ENCODE data around the gene AMBN.

AMBN gene

GRCh38 chr4:70591955-70592582 is at the start of gene AMBN:
Gene AMBN, plus strand, starts transcription at chr4:70592256. Its CDS starts 103 bp downstream, at chr4:70592359.
- Histone ChIP-seq H3F3A (ENCODE audit: insufficient read depth) (no peaks in the 10 kb centered on the region), H3K27ac (ENCODE audit: low read depth, low read length) (no peak within 1 kb of the TSS), H3K27me3 (ENCODE audit: low read length) (no peaks in the 10 kb centered on the region), H3K9me3 (ENCODE audit: insufficient read depth, low read length) (no peaks in the 10 kb centered on the region), H3K36me3 (ENCODE audit: low read length) (no peaks in the 10 kb centered on the region), H4K20me1 (ENCODE audit: low read depth, low read length) (no peaks in the 10 kb centered on the region), H3K9me2 (replicated peaks; ENCODE audit: insufficient read depth, low read length) (no peaks in the 10 kb centered on the region), H3K9ac (ENCODE audit: low read length) (no peak within 1 kb of the TSS), H3K4me3 (ENCODE audit: insufficient read depth, low read length, poor library complexity, severe bottlenecking) (no peak within 1 kb of the TSS), H2AFZ (ENCODE audit: low read depth, low read length, severe bottlenecking) (no peak within 1 kb of the TSS), H3K79me2 (ENCODE audit: insufficient read depth, low read length) (no peaks in the 10 kb centered on the region), H3K4me2 (ENCODE audit: low read depth, low read length, poor library complexity, severe bottlenecking) (no peak within 1 kb of the TSS)
- TF ChIP-seq EZH2phosphoT487 (conservative IDR thresholded peaks at IDR 0.05; ENCODE audit: low read length) = no peak
- TF ChIP-seq CTCF (IDR thresholded peaks at IDR 0.05; ENCODE audit: insufficient read depth, low read length, poor library complexity, severe bottlenecking) = no peak

- no peak for TF ChIP-seq EZH2phosphoT487 (conservative IDR thresholded peaks at IDR 0.05; ENCODE audit: low read length)
- TF ChIP-seq CTCF (IDR thresholded peaks at IDR 0.05; ENCODE audit: insufficient read depth, low read length, poor library complexity, severe bottlenecking) = peak; percentile 35
- Histone ChIP-seq H3K4me3 (ENCODE audit: insufficient read depth, low read length, poor library complexity, severe bottlenecking) (no peak overlapping the region), H3K36me3 (ENCODE audit: low read length) (no peaks in the 10 kb centered on the region), H3K79me2 (ENCODE audit: insufficient read depth, low read length) (no peaks in the 10 kb centered on the region), H4K20me1 (ENCODE audit: low read depth, low read length) (no peaks in the 10 kb centered on the region), H3K4me2 (ENCODE audit: low read depth, low read length, poor library complexity, severe bottlenecking) (no peak overlapping the region), H3K9me2 (replicated peaks; ENCODE audit: insufficient read depth, low read length) (no peaks in the 10 kb centered on the region), H3K9me3 (ENCODE audit: insufficient read depth, low read length) (no peaks in the 10 kb centered on the region), H3K27me3 (ENCODE audit: low read length) (no peaks in the 10 kb centered on the region), H2AFZ (ENCODE audit: low read depth, low read length, severe bottlenecking) (no peak overlapping the region), H3F3A (ENCODE audit: insufficient read depth) (no peaks in the 10 kb centered on the region), H3K9ac (ENCODE audit: low read length) (no peak overlapping the region), H3K27ac (ENCODE audit: low read depth, low read length) (no peak overlapping the region)
Observed at GRCh38 chr4:70544279-70544868, 47.7 kb upstream of the AMBN start.

DNA sequence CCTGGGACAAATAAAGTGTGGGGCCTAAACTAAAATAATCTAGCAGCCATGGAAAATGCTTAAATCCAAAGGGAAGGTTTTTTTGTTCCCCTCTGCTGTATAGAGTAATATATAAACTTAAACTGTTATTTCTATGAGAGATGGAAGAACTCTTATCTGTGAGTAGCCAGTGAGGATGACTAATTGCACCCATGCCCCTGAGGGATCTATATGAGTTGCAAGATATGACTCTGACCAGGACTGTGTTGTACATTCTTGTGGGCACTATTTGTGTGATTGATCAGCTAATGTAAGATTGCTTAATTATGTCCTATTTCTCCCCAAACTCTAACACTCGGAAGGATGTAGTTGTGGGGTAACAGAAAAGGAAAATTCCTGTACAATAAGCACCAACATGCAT is 35.2 kb upstream of the AMBN start:
- Histone ChIP-seq H3K9ac (ENCODE audit: low read length) (no peak overlapping the region), H3F3A (ENCODE audit: insufficient read depth) (no peaks in the 10 kb centered on the region), H3K27me3 (ENCODE audit: low read length) (no peaks in the 10 kb centered on the region), H3K36me3 (ENCODE audit: low read length) (no peaks in the 10 kb centered on the region), H3K9me2 (replicated peaks; ENCODE audit: insufficient read depth, low read length) (no peaks in the 10 kb centered on the region), H3K9me3 (ENCODE audit: insufficient read depth, low read length) (no peaks in the 10 kb centered on the region), H3K27ac (ENCODE audit: low read depth, low read length) (no peak overlapping the region), H2AFZ (ENCODE audit: low read depth, low read length, severe bottlenecking) (no peak overlapping the region), H3K4me3 (ENCODE audit: insufficient read depth, low read length, poor library complexity, severe bottlenecking) (no peak overlapping the region), H3K4me2 (ENCODE audit: low read depth, low read length, poor library complexity, severe bottlenecking) (no peak overlapping the region), H3K79me2 (ENCODE audit: insufficient read depth, low read length) (no peaks in the 10 kb centered on the region), H4K20me1 (ENCODE audit: low read depth, low read length) (no peaks in the 10 kb centered on the region)
- no peak for TF ChIP-seq CTCF (IDR thresholded peaks at IDR 0.05; ENCODE audit: insufficient read depth, low read length, poor library complexity, severe bottlenecking)
- no peak for TF ChIP-seq EZH2phosphoT487 (conservative IDR thresholded peaks at IDR 0.05; ENCODE audit: low read length)
